Measurements from ENCODE around the gene SLC22A6.

DNA sequence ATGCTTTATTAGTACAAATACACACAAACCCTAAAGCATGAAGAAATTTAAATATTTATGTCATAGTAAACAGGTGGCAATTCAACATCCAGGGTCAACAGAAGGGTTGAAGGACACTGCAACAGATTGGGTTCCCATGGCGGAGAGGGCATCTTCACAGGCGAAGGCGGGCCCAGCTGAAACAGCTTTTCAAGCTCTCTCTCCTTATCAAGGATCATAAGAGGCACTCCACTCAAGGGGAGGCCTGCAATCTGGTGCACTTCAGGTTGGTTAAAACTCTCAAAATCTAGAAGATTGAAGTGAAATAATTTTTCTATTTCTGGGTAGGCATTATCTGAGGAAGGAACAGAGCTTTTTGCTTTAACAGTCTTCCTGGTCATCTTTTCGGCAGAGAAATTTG is 47.7 kb upstream of the SLC22A6 start:
- TF ChIP-seq CTCF (conservative IDR thresholded peaks at IDR 0.05) = no peak
- TF ChIP-seq EZH2 (IDR thresholded peaks at IDR 0.05; ENCODE audit: low read depth) = no peak

All from PC-9 (cell line).